Stomach (tissue), 9 donors: ENCODE data around the gene LGALS8. TPM values are rescaled to one million over a fixed set of nuclear protein-coding genes. Genes with fewer than 3 reads are reported as not detected.
A peak's percentile ranks its signal among the peaks of the same experiment; 100 is the strongest.

Experiments used
- DNase-seq, 2 donors: peaks; one replicate each; pipeline versions ENCODE4 v3.0.0 to v3.0.0-alpha.2; 2013 to 2019
- H3K27ac ChIP-seq, 5 donors: fragments of 200-600 bp in 4 of 5; sonication (generic) in 4 of 5; one replicate each; pipeline ENCODE4 v1.5.1; 2013 to 2019; ENCODE audit warnings: mild to moderate bottlenecking in 1 of 5, moderate library complexity in 1 of 5
- H3K27me3 ChIP-seq, 3 donors: fragments of 200-600 bp; sonication (generic); one replicate each; pipeline ENCODE4 v1.5.1; 2017 to 2019; ENCODE audit warnings: mixed run types in 1 of 3
- H3K36me3 ChIP-seq, 4 donors: fragments of 200-600 bp; sonication (generic); 1 replicate in 3 of 4; 2 replicates in 1 of 4; pipeline ENCODE4 v1.5.1; 2016 to 2019
- H3K4me1 ChIP-seq, 4 donors: fragments of 200-600 bp; sonication (generic); one replicate each; pipeline ENCODE4 v1.5.1; 2016 to 2019
- H3K4me3 ChIP-seq, 4 donors: fragments of 200-600 bp; sonication (generic) in 3 of 4; one replicate each; pipeline ENCODE4 v1.5.1; 2016 to 2019; ENCODE audit warnings: mild to moderate bottlenecking in 1 of 4
- H3K9me3 ChIP-seq, 4 donors: fragments of 200-600 bp; sonication (generic); one replicate each; pipeline ENCODE4 v1.5.1; 2016 to 2019
- EP300 ChIP-seq: sonication (generic); formaldehyde crosslinking; IDR thresholded peaks from one replicate; pipeline ENCODE4 v1.6.1; 2017; ENCODE audit warnings: antibody characterized with exemption
- POLR2A ChIP-seq, 4 donors: fragments of 450-650 bp; IDR thresholded peaks; one replicate each; pipeline ENCODE4 v1.6.1; 2016; ENCODE audit warnings: antibody characterized with exemption in 4 of 4, control low read depth in 2 of 4, mild to moderate bottlenecking in 1 of 4, moderate library complexity in 1 of 4
- POLR2AphosphoS5 ChIP-seq, 3 donors: sonication (generic); formaldehyde crosslinking; IDR thresholded peaks; one replicate each; pipeline ENCODE4 v1.6.1; 2016; ENCODE audit warnings: antibody characterized with exemption in 3 of 3
- WGBS, 5 donors: extraction: QIAGEN DNeasy Blood & Tissue Kit in 3 of 5; methylation state at CpG; one replicate each; pipeline versions ENCODE4 v1.1.5 to v1.1.7; 2013 to 2018; 5-methylcytosine and 5-hydroxymethylcytosine counted together
- intact Hi-C: fragments of 100-400 bp; cut with DNase I; formaldehyde crosslinking; loops from one replicate; pipeline ENCODE4 v1.15.1; 2023; ENCODE audit warnings: low total_unique reads
- polyA plus RNA-seq, 3 donors: library from polyadenylated mRNA; stranded (reverse); fragments of 200-250 nt; gene quantifications; one replicate each; pipeline ENCODE4 v1.2.3, GENCODE V29; 2013
- total RNA-seq, 5 donors: library from RNA; depleted of rRNA; stranded (reverse); fragments of >200 nt; gene quantifications; one replicate each; pipeline versions ENCODE4 v1.1.0 to v1.2.3, GENCODE V29; 2014 to 2016
- TF ChIP-seq, protein P1 (sequence below), 7 experiments: fragments of 450-650 bp in 4 of 7; fragments of 200-600 bp in 3 of 7; sonication (generic) in 3 of 7; IDR thresholded peaks; one replicate each; pipeline ENCODE4 v1.5.1; 2016 to 2019; ENCODE audit warnings: antibody characterized with exemption in 7 of 7, control low read depth in 2 of 7, mild to moderate bottlenecking in 1 of 7
- donor health status: healthy with polysubstance abuse.
- donor health status: Bipolar disorder and iron deficiency.
- donor health status: healthy.

Gene LGALS8
- total and polyA plus RNA-seq, 8 donors = 17.9 to 142 (median 55.7) TPM

DNA sequence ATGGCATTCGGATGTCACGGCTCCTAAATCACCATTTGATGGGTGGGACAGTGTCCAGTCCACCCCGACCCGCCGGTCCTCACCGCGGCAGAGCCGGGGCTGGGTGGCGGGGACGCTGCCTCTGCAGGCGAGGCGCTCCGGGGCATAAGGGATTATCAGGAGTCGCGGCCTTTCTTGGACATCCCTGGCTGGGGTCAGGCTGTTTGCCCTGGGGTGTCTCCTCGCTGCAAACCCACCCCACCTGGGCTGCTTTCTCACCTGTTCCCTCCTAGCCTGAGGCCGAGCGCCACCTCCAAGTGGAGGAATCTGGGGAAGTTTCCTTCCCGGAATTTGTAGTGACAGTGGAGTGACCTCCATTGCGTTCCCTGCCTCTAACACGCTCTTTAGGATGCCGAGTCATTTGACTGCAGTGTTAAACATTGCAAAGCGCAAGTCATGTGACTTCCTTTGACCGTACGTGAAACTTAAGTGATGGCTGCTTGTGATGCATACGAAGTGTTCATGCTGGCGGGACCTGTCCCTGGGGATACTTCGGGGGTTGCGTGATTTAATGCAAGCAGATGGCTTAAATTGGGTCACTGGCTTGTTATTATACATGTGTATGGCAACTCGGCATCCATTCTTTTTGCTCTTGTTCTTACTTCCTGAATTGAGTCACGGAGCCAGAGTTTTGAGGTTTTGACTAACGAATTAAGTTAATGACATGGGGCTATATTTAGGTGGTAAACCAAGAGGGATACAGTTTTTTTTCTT is 536 bp downstream of the LGALS8 start:
- intact Hi-C loops = no loop called here

DNA sequence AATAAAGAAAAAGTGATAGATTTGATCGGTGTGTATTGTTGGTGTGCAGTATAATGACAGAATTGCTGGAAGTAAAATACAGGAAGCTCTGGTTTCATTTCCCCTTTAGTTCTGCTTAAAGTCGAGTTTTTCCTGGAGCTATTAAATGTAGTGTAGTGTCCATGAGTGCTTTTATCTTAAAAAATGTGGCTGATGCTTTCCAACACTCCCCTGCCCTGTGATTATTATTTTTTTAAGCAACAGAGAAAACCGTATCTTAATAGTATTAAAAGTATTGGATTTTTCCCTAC is 1.1 kb downstream of the LGALS8 start:
- Histone ChIP-seq H3K4me1 (peaks cover 4 to 30% (median 19%) of the 10 kb centered on the region in 4 donors), H3K9me3 (no peaks in the 10 kb centered on the region), H3K27me3 (no peaks in the 10 kb centered on the region), H3K36me3 (peaks cover 12 to 33% (median 26%) of the 10 kb centered on the region in 4 donors), H3K4me3 (peak overlapping the region; percentile 68 to 99 (median 84)), H3K27ac (peak overlapping the region in 4 of 5 donors; percentile 91 to 93 (median 92))
- WGBS, 5 donors = 4 to 13% (median 7%) methylated on average over 3 of the region's 3 CpGs
- intact Hi-C loops = no loop called here
- TF ChIP-seq POLR2A (IDR thresholded peaks at IDR 0.05) (no peak), POLR2AphosphoS5 (IDR thresholded peaks at IDR 0.05) (no peak), EP300 (no peak)
- TF ChIP-seq, protein P1, sequence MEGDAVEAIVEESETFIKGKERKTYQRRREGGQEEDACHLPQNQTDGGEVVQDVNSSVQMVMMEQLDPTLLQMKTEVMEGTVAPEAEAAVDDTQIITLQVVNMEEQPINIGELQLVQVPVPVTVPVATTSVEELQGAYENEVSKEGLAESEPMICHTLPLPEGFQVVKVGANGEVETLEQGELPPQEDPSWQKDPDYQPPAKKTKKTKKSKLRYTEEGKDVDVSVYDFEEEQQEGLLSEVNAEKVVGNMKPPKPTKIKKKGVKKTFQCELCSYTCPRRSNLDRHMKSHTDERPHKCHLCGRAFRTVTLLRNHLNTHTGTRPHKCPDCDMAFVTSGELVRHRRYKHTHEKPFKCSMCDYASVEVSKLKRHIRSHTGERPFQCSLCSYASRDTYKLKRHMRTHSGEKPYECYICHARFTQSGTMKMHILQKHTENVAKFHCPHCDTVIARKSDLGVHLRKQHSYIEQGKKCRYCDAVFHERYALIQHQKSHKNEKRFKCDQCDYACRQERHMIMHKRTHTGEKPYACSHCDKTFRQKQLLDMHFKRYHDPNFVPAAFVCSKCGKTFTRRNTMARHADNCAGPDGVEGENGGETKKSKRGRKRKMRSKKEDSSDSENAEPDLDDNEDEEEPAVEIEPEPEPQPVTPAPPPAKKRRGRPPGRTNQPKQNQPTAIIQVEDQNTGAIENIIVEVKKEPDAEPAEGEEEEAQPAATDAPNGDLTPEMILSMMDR (IDR thresholded peaks at IDR 0.05) = no peak
- DNase-seq = no peak

More for the DNA sequence above, 536 bp downstream of the LGALS8 start:
- peak overlapping the region; percentile 91 to 99 (median 93) for H3K27ac ChIP-seq
- H3K36me3 ChIP-seq = peaks cover 12 to 33% (median 26%) of the 10 kb centered on the region in 4 donors
- no peaks in the 10 kb centered on the region for H3K27me3 ChIP-seq
- H3K9me3 ChIP-seq = no peaks in the 10 kb centered on the region
- 0 to 1% (median 0%) methylated on average over 25 to 32 of the region's 32 CpGs for WGBS, 5 donors
- H3K4me3 ChIP-seq = peak overlapping the region; percentile 68 to 99 (median 84)
- H3K4me1 ChIP-seq = peaks cover 4 to 27% (median 17%) of the 10 kb centered on the region in 4 donors
- DNase-seq = peak; percentile 38 to 92
- TF ChIP-seq POLR2AphosphoS5 (IDR thresholded peaks at IDR 0.05) (peak; percentile 73 to 82 (median 77)), POLR2A (IDR thresholded peaks at IDR 0.05) (peak in 2 of 4 donors; percentile 13 to 23), EP300 (no peak)
- TF ChIP-seq, protein P1 (IDR thresholded peaks at IDR 0.05) = no peak

DNA sequence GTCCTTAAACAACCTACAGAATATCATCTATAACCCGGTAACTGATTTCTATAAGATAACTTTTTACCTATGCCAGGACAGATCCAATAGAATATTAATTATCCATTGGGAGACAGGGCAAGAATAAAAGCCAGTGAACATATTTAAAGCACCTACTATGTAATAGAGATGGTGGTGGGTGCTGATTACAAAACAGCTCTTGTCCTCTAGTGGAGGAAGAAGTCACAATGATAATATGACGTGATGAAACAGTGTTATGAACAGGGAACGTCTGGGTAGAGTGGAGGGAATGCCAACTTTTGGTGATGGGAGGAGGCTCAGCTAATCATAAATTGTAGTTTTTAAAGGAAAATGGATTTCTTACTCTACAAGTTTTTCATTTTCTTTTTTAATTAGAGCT is 2.3 kb downstream of the LGALS8 start:
- H3K9me3 ChIP-seq = no peaks in the 10 kb centered on the region
- TF ChIP-seq, protein P1 (IDR thresholded peaks at IDR 0.05) = no peak
- TF ChIP-seq POLR2AphosphoS5 (IDR thresholded peaks at IDR 0.05) = no peak
- no peak for TF ChIP-seq EP300
- no peak for TF ChIP-seq POLR2A (IDR thresholded peaks at IDR 0.05)
- intact Hi-C loops = no loop called here
- no peaks in the 10 kb centered on the region for H3K27me3 ChIP-seq
- no peak for DNase-seq
- H3K36me3 ChIP-seq = peaks cover 12 to 37% (median 26%) of the 10 kb centered on the region in 4 donors
- WGBS, 5 donors = 88 to 93% (median 90%) methylated on average over 3 of the region's 3 CpGs
- H3K27ac ChIP-seq = no peak overlapping the region
- H3K4me1 ChIP-seq = peaks cover 4 to 43% (median 22%) of the 10 kb centered on the region in 4 donors
- no peak overlapping the region for H3K4me3 ChIP-seq

DNA sequence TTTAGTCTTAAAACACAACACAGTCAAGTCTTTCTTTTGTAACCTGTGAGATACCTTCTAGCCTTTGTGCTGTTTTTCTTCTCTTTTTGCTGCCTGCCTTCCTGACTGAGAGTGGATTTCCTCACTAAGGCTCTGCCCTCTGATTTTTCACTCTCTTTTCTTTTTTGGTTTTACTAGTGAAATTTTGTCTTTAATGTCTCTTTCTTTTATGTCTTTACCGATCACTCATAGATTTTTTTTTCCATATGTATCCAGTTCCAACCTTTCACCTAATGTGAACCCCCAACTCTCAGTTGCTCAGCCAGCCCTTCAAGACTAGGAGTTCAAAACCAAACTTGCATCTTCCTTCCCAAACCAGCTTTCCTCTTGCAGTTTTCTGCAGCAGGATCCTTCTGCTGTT is 6.5 kb downstream of the LGALS8 start:
- DNase-seq = no peak
- WGBS, 5 donors = 58 to 77% (median 66%) methylated on average over 1 of the region's 1 CpG
- peak overlapping the region in 1 of 5 donors; percentile 26 for H3K27ac ChIP-seq
- no peak overlapping the region for H3K4me3 ChIP-seq
- intact Hi-C loops = no loop called here
- peaks cover 5 to 45% (median 18%) of the 10 kb centered on the region in 4 donors for H3K4me1 ChIP-seq
- no peaks in the 10 kb centered on the region for H3K27me3 ChIP-seq
- TF ChIP-seq, protein P1 (IDR thresholded peaks at IDR 0.05) = no peak
- TF ChIP-seq EP300 = no peak
- no peak for TF ChIP-seq POLR2A (IDR thresholded peaks at IDR 0.05)
- TF ChIP-seq POLR2AphosphoS5 (IDR thresholded peaks at IDR 0.05) = no peak
- peaks cover 12 to 69% (median 42%) of the 10 kb centered on the region in 4 donors for H3K36me3 ChIP-seq
- no peaks in the 10 kb centered on the region for H3K9me3 ChIP-seq
